22Rv1 (cell line): ENCODE data around the gene IMPA2.
"Not testable (repeated sequence)": the region's sequence is repeated elsewhere in the genome, so short reads cannot be mapped to it uniquely, and the experiment has no call there.

Source experiments
- H3K27ac ChIP-seq: fragments of 450-650 bp; 2 replicates; pipeline ENCODE4 v1.5.1; 2017
- ZFX ChIP-seq: fragments of 450-650 bp; IDR thresholded peaks from 2 replicates; pipeline ENCODE4 v1.6.1; 2017; ENCODE audit warnings: antibody characterized with exemption, borderline replicate concordance
- TF ChIP-seq, protein P1 (sequence below): fragments of 450-650 bp; IDR thresholded peaks from 2 replicates; pipeline ENCODE4 v1.5.1; 2017; ENCODE audit warnings: mild to moderate bottlenecking

The IMPA2 gene

DNA sequence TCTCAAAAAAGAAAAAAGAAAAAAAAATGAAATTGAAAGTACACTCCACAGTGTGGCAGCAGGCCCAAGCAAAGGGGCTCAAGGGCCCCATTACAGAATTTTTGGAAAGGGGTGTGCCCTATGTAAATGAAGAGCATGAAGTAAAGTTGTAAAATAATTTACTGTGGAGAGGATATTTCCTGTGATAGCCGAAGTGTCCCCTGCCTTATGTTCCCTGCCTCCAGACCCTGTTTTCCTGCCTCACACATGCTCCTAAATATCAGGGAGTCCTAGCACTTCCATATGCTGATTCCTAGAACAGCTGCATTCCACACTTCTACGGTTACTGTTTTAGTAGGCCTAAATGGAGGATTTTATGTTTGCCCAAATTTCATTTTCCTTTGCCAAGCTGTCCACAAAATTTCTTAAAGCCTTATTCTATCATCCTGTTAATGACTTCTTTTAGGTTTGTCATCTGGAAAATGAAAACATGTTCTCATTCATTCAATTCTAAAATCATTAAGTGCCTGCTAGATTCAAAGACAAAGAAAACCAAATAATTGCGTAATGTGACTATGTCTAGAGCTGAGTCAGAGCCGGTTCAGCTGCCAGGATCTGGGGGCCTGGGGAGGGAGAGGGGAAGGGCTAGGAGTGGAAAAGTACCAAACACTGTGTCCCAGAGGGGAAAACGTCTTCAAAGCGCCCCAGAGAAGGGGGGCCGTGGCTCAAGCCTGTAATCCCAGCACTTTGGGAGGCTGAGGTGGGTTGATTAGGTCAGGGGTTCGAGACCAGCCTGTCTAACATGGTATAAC lies 25.9 kb upstream of the IMPA2 start:
- no peak overlapping the region for H3K27ac ChIP-seq
- TF ChIP-seq ZFX: no peak
- TF ChIP-seq, protein P1, sequence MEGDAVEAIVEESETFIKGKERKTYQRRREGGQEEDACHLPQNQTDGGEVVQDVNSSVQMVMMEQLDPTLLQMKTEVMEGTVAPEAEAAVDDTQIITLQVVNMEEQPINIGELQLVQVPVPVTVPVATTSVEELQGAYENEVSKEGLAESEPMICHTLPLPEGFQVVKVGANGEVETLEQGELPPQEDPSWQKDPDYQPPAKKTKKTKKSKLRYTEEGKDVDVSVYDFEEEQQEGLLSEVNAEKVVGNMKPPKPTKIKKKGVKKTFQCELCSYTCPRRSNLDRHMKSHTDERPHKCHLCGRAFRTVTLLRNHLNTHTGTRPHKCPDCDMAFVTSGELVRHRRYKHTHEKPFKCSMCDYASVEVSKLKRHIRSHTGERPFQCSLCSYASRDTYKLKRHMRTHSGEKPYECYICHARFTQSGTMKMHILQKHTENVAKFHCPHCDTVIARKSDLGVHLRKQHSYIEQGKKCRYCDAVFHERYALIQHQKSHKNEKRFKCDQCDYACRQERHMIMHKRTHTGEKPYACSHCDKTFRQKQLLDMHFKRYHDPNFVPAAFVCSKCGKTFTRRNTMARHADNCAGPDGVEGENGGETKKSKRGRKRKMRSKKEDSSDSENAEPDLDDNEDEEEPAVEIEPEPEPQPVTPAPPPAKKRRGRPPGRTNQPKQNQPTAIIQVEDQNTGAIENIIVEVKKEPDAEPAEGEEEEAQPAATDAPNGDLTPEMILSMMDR: no peak

- TF ChIP-seq ZFX: no peak
- TF ChIP-seq, protein P1: no peak
- H3K27ac ChIP-seq: no peak overlapping the region
Observed at GRCh38 chr18:11956371-11957308, 24.7 kb upstream of the IMPA2 start.

GRCh38 chr18:11957636-11958035 lies 23.7 kb upstream of the IMPA2 start:
- TF ChIP-seq ZFX: no peak
- TF ChIP-seq, protein P1: no peak
- no peak overlapping the region for H3K27ac ChIP-seq

GRCh38 chr18:11959651-11960050 lies 21.7 kb upstream of the IMPA2 start:
- not testable (repeated sequence) for H3K27ac ChIP-seq

GRCh38 chr18:11960743-11961380 lies 20.4 kb upstream of the IMPA2 start:
- no peak overlapping the region for H3K27ac ChIP-seq
- no peak for TF ChIP-seq ZFX
- TF ChIP-seq, protein P1: no peak

- no peak overlapping the region for H3K27ac ChIP-seq
- TF ChIP-seq, protein P1: no peak
- no peak for TF ChIP-seq ZFX
Observed at GRCh38 chr18:11962597-11962996, 18.7 kb upstream of the IMPA2 start.

DNA sequence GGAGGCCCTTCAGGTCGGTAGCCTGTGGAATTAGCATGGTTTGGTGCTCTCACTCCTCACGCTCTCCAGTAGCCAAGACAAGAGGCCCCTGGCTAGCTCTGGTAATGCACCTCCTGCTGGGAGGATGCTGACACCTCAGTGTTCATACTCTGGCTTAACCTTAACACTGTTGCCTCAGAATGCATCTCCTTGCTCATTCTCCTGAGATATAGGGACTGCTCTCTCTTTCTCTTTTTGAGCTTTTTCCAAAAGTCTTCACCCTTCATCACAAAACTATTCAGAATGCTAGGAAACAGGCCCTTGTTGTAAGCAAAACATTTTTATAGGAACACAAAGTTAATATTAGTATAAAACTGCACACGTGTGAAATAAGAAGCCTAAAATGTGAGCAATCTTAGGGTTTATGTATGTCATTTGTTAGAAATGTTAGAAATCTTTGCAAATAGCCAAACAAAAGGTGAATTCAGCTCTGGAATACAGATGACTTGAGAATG lies 17.3 kb upstream of the IMPA2 start:
- TF ChIP-seq, protein P1: no peak
- no peak for TF ChIP-seq ZFX
- H3K27ac ChIP-seq: no peak overlapping the region
